Smooth muscle cell (in vitro differentiated cells): Measurements from ENCODE around the gene ATG10. TPM values are rescaled to one million over a fixed set of nuclear protein-coding genes. Genes with fewer than 3 reads are reported as not detected.
"Not testable (repeated sequence)": the region's sequence is repeated elsewhere in the genome, so short reads cannot be mapped to it uniquely, and the experiment has no call there.

Experiments used
- DNase-seq: peaks from one replicate; lab custom pipeline; 2025; ENCODE audit not compliant: unreplicated experiment; lab: John Stamatoyannopoulos, UW
- H2AFZ ChIP-seq: fragments of 200-600 bp; sonication (generic); 2 replicates; pipeline ENCODE4 v1.6.0; 2016; ENCODE audit warnings: antibody characterized with exemption, low read depth, mild to moderate bottlenecking
- H3F3A ChIP-seq: fragments of 200-600 bp; sonication (generic); 2 replicates; pipeline ENCODE4 v1.6.0; 2017; ENCODE audit warnings: antibody characterized with exemption, low read depth
- H3K27ac ChIP-seq: fragments of 200-600 bp; sonication (generic); 2 replicates; pipeline ENCODE4 v1.5.1; 2016; ENCODE audit warnings: low read depth, mild to moderate bottlenecking
- H3K27me3 ChIP-seq: fragments of 200-600 bp; sonication (generic); 2 replicates; pipeline ENCODE4 v1.6.1; 2016; ENCODE audit warnings: low read depth, mild to moderate bottlenecking
- H3K36me3 ChIP-seq: fragments of 200-600 bp; sonication (generic); 2 replicates; pipeline ENCODE4 v1.5.1; 2016; ENCODE audit warnings: low read depth
- H3K4me1 ChIP-seq: fragments of 200-600 bp; sonication (generic); 2 replicates; pipeline ENCODE4 v1.5.1; 2016; ENCODE audit warnings: low read depth
- H3K4me2 ChIP-seq: fragments of 200-600 bp; sonication (generic); 2 replicates; pipeline ENCODE4 v1.6.0; 2016; ENCODE audit warnings: mild to moderate bottlenecking
- H3K4me3 ChIP-seq: fragments of 200-600 bp; sonication (generic); 2 replicates; pipeline ENCODE4 v1.5.1; 2016; ENCODE audit warnings: mild to moderate bottlenecking
- H3K79me2 ChIP-seq: fragments of 200-600 bp; sonication (generic); 2 replicates; pipeline ENCODE4 v1.6.0; 2016; ENCODE audit warnings: low read depth, mild to moderate bottlenecking
- H3K9ac ChIP-seq: fragments of 200-600 bp; sonication (generic); 2 replicates; pipeline ENCODE4 v1.6.0; 2016; ENCODE audit warnings: low read depth
- H3K9me3 ChIP-seq: fragments of 200-600 bp; sonication (generic); replicated peaks from 2 replicates; pipeline ENCODE4 v1.5.1; 2016; ENCODE audit warnings: low read depth
- H4K20me1 ChIP-seq: fragments of 200-600 bp; sonication (generic); 2 replicates; pipeline ENCODE4 v1.6.0; 2016; ENCODE audit warnings: low read depth
- WGBS: methylation state at CpG from one replicate; pipeline ENCODE4 v1.1.7; 2016; ENCODE audit warnings: low lambda C conversion rate; 5-methylcytosine and 5-hydroxymethylcytosine counted together
- polyA plus RNA-seq: library from polyadenylated mRNA; unstranded; fragments of >200 nt; fragmentation: Nextera tagmentation; extraction: Ambion mirVana; gene quantifications from 2 replicates; pipeline ENCODE4 v1.2.1, GENCODE V29; 2016
- total RNA-seq: library from RNA; depleted of rRNA; stranded (reverse); fragments of >200 nt; gene quantifications from 2 replicates; pipeline ENCODE4 v1.2.3, GENCODE V29; 2014
- TF ChIP-seq, protein P1 (sequence below): fragments of 200-600 bp; sonication (generic); IDR thresholded peaks from 2 replicates; pipeline ENCODE4 v1.5.1; 2017; ENCODE audit warnings: borderline replicate concordance, mild to moderate bottlenecking, antibody characterized with exemption; ENCODE audit not compliant: insufficient read depth, poor library complexity, severe bottlenecking

Gene ATG10
- total and polyA plus RNA-seq, 2 experiments from 2014 or later, result 7.2 to 12.5 TPM

- H3K4me2 ChIP-seq, result no peak overlapping the region
- H3K4me1 ChIP-seq, result no peaks in the 10 kb centered on the region
- H3K79me2 ChIP-seq, result no peaks in the 10 kb centered on the region
- no peak overlapping the region for H3K4me3 ChIP-seq
- TF ChIP-seq, protein P1, sequence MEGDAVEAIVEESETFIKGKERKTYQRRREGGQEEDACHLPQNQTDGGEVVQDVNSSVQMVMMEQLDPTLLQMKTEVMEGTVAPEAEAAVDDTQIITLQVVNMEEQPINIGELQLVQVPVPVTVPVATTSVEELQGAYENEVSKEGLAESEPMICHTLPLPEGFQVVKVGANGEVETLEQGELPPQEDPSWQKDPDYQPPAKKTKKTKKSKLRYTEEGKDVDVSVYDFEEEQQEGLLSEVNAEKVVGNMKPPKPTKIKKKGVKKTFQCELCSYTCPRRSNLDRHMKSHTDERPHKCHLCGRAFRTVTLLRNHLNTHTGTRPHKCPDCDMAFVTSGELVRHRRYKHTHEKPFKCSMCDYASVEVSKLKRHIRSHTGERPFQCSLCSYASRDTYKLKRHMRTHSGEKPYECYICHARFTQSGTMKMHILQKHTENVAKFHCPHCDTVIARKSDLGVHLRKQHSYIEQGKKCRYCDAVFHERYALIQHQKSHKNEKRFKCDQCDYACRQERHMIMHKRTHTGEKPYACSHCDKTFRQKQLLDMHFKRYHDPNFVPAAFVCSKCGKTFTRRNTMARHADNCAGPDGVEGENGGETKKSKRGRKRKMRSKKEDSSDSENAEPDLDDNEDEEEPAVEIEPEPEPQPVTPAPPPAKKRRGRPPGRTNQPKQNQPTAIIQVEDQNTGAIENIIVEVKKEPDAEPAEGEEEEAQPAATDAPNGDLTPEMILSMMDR, result no peak
- H3K9ac ChIP-seq, result no peak overlapping the region
- no peaks in the 10 kb centered on the region for H3K9me3 ChIP-seq
- WGBS, result 93% methylated on average over 4 of the region's 4 CpGs
- no peak overlapping the region for H3K27ac ChIP-seq
- H3F3A ChIP-seq, result no peaks in the 10 kb centered on the region
- H2AFZ ChIP-seq, result no peak overlapping the region
- no peaks in the 10 kb centered on the region for H4K20me1 ChIP-seq
- no peaks in the 10 kb centered on the region for H3K36me3 ChIP-seq
- DNase-seq, result no peak
- H3K27me3 ChIP-seq, result no peaks in the 10 kb centered on the region
These were observed 293.2 kb downstream of the ATG10 start for GRCh38 chr5:82265047-82265446.

DNA sequence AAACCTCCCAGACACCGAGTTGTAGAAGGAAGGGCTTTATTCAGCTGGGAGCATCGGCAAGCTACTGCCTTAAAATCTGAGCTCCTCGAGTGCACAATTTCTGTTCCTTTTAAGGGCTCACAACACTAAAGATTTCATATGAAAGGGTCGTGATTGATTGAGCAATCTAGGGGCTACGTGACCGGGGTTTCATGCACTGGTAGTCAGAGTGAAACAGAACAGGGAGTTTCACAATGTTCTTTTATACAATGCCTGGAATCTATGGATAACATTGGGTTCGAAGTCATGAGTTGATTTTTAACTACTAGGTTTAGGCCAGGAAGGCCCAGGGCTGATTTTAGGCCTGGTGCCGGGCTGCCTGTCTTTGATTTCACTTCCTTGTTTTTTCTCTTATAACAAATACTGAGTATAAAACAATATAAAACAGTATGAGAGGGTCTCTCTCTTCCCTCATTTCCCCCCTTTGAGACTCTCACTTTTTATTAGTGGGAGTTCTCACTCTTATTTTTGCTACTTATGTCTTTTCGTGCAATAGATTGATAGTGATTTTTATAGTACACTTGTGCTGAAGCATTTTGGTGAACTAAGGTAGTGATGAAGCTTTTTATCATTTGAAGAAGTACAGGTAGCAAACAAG is 295.6 kb downstream of the ATG10 start:
- not testable (repeated sequence) for DNase-seq, H3K36me3 ChIP-seq, H3K4me2 ChIP-seq, H2AFZ ChIP-seq, H3K9ac ChIP-seq, H3K27ac ChIP-seq, H3K79me2 ChIP-seq, H3F3A ChIP-seq, H3K4me1 ChIP-seq, H4K20me1 ChIP-seq, H3K27me3 ChIP-seq, H3K4me3 ChIP-seq, H3K9me3 ChIP-seq
- 98% methylated on average over 9 of the region's 9 CpGs for WGBS

DNA sequence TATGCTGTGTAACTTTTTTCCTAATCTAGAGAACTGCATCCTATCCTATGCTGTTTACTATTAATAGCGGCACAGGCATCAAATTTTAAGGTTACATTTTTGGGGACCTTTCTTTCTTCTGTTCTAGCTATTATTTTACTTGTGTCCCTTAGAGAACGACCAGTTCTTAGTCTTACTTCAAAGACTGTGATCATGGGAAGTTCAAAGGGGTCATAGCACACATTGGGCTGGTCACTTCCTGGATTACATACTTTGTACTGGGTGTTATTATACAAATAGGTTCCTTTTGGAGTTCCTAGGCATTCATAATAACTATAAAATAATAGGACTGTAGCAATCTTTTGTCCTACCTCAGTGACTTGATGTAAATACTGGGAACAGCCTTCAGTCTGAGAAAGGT is 297.5 kb downstream of the ATG10 start:
- H3K4me2 ChIP-seq, H3F3A ChIP-seq, H3K9ac ChIP-seq, H3K4me3 ChIP-seq, H3K27ac ChIP-seq, DNase-seq, H3K9me3 ChIP-seq, H4K20me1 ChIP-seq, H3K79me2 ChIP-seq, H2AFZ ChIP-seq, H3K4me1 ChIP-seq, H3K36me3 ChIP-seq, H3K27me3 ChIP-seq: not testable (repeated sequence)
- WGBS, result 98% methylated on average over 2 of the region's 2 CpGs

DNA sequence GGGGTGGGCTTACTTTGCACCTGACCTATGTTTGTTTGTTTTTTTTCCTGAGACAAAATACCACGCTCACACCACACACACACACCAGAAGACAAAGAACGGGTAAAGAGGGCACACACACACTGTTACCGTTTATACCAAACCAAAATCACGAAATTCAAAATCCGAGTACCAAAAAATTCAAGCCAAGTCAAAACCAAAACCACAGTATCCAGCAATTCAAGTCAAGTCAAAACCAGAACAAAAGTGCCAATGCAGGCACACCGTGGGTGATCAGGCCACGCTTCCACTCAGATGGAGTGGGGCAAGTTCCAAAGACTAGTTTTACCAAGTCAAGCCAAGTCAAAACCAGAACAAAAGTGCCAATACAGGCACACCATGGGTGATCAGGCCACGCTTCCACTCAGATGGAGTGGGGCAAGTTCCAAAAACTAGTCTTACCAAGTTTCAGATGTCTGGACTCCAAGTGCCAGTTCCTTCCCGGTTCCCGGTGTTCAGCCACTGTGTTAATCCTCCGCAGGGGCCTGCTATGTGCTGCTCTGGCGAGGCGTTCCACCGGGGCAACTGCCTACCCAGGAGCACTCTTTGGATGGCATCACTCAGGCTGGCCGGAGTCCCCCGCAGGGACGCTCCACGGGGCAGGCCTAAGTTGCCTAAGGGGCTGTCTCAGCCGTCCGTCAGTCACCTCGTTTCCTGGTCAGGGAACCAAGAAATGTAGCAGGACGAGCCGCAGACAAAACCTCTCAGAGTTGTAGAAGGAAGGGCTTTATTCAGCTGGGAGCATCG is 300.9 kb downstream of the ATG10 start:
- not testable (repeated sequence) for H3K4me2 ChIP-seq, H3K9me3 ChIP-seq, H2AFZ ChIP-seq, DNase-seq, H3K9ac ChIP-seq, H3K27me3 ChIP-seq, H3K4me3 ChIP-seq
- Histone ChIP-seq H3K79me2 (peaks cover 23% of the 10 kb centered on the region), H4K20me1 (peaks cover 10% of the 10 kb centered on the region), H3K27ac (peak overlapping the region; percentile 73), H3K4me1 (peaks cover 23% of the 10 kb centered on the region), H3F3A (peaks cover 20% of the 10 kb centered on the region), H3K36me3 (peaks cover 17% of the 10 kb centered on the region)
- WGBS, result 82% methylated on average over 24 of the region's 24 CpGs

DNA sequence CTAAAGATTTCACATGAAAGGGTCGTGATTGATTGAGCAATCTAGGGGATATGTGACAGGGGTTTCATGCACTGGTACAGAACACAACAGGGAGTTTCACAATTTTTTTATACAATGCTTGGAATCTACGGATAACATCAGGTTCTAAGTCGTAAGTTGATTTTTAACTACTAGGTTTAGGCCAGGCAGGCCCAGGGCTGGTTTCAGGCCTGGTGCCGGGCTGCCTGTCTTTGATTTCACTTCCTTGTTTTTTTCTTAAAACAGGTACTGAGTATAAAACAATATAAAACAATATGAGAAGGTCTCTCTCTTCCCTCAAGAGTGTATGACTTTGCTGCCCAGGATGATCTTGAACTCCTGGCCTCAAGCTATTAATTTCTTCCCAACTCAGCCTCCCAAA is 301.6 kb downstream of the ATG10 start:
- WGBS, result 94% methylated on average over 4 of the region's 4 CpGs

More for the DNA sequence above, 301.6 kb downstream of the ATG10 start:
- not testable (repeated sequence) for H3K9ac ChIP-seq, DNase-seq, H2AFZ ChIP-seq, H3K9me3 ChIP-seq, H3K27me3 ChIP-seq, H3K4me2 ChIP-seq, H3K4me3 ChIP-seq
- Histone ChIP-seq H3K36me3 (peaks cover 17% of the 10 kb centered on the region), H3K79me2 (peaks cover 29% of the 10 kb centered on the region), H3K4me1 (peaks cover 23% of the 10 kb centered on the region), H3K27ac (peak overlapping the region; percentile 73), H3F3A (peaks cover 20% of the 10 kb centered on the region), H4K20me1 (peaks cover 10% of the 10 kb centered on the region)
